Ishikawa (cell line): ENCODE data around the gene HS3ST6.

Experiments
- CREB1 ChIP-seq: IDR thresholded peaks from 2 replicates; pipeline ENCODE4 v1.6.1; 2012; ENCODE audit warnings: low read depth
- EP300 ChIP-seq: IDR thresholded peaks from 2 replicates; pipeline ENCODE4 v1.6.1; 2012; ENCODE audit warnings: borderline replicate concordance
- FOXM1 ChIP-seq: IDR thresholded peaks from 2 replicates; pipeline ENCODE4 v1.6.1; 2012; ENCODE audit warnings: low read depth, borderline replicate concordance
- TCF12 ChIP-seq: IDR thresholded peaks from 2 replicates; pipeline ENCODE4 v1.6.1; 2012; ENCODE audit warnings: low read depth
- TF ChIP-seq, protein P1 (sequence below): IDR thresholded peaks from 2 replicates; pipeline ENCODE4 v1.6.1; 2012

DNA sequence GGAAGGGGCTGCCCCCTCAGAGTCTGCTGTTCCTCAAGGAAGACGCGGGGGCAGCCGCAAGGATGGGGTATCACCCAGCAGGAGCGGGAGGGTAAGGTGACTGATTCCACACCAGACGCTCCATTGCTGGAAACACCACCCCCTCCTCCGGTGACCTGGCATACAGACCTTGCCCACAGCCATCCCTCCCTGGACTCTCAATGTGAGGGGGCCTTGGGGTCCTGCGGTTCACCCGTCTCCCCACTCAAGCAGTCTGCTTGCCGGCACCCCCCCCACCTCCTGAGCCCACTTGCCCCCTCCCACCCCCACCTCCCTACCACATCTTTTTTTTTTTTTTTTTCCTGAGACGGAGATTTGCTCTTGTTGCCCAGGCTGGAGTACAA is 12.1 kb upstream of the HS3ST6 start:
- TF ChIP-seq TCF12 (no peak), CREB1 (no peak), FOXM1 (no peak), EP300 (no peak)
- TF ChIP-seq, protein P1, sequence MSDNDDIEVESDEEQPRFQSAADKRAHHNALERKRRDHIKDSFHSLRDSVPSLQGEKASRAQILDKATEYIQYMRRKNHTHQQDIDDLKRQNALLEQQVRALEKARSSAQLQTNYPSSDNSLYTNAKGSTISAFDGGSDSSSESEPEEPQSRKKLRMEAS = no peak
